Medulla oblongata (tissue), 1 donor: ENCODE measurements around the gene CASS4.

Experiments
- DNase-seq: peaks from one replicate; pipeline ENCODE4 v3.0.0-alpha.2; 2015; ENCODE audit errors: extremely low spot score

The CASS4 gene

GRCh38 chr20:56504373-56505005 lies 92.4 kb downstream of the CASS4 start:
- no peak for DNase-seq

- DNase-seq: no peak
These were observed 94.0 kb downstream of the CASS4 start for GRCh38 chr20:56506103-56506502.
